HG03457 (cell line): ENCODE measurements around the gene CCDC188.

Experiments
- ATAC-seq: cut with Tn5 transposase; IDR thresholded peaks from one replicate; pipeline ENCODE4 v1.9.1; 2021; ENCODE audit warnings: moderate number of reproducible peaks; ENCODE audit not compliant: unreplicated experiment

CCDC188 gene

GRCh38 chr22:20150381-20151275, at the start of gene CCDC188:
Gene CCDC188 (minus strand): TSS chr22:20151055. CDS start chr22:20150986, 69 bp downstream.
- no peak for ATAC-seq

DNA sequence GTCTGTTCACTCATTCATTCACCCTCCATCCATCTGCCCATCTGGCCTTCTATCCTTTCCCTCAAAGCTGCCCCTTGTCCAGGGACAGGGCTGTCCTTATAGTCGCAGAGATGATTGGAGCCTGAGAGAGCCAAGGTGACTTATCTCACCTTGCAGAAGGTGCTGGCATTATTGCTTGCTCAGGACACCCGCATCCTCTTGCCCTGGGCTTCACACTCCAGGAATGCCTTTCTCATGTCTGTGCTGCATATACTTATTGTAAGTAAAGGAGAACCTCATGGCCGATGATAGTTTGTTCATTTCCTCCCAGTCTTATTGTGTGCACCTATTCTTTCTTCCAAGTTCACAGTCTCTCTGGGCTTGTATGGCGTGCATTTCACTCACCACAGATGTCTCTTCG, 49.1 kb upstream of the CCDC188 start:
- no peak for ATAC-seq

GRCh38 chr22:20199413-20199842, 48.6 kb upstream of the CCDC188 start:
- no peak for ATAC-seq

- ATAC-seq: no peak
Observed at GRCh38 chr22:20198557-20199319, 47.9 kb upstream of the CCDC188 start.

DNA sequence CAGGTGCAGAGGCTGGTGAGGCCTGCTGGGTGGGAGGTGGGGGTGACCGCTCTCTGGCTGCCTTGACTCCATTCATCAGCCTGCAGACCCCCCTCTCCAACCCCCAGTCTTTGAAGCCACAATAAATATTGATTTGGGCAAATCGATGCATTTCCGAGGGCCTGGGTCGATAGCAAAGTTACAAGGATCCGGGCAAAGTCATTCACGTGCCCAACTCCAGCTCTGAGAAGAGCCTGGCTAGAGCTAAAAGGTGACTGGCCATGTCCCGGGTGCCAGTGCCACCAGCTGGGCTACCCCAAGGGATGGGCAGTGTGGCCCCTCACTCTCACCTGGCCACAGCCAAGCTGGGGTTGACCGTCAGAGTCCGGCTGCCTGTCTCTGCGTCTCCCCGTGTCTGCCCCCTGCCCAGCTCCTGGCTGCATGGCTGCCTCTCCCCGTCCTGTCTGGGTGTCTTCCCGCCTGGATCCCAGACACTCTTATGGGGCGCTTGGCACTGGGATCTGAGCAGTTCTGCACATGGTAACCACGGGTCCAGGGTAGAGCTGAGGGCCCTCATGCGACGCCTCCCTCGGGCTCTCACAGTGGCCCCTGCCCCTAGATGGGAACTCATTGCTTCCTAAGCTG, 46.7 kb upstream of the CCDC188 start:
- ATAC-seq: no peak

GRCh38 chr22:20196094-20196842, 45.4 kb upstream of the CCDC188 start:
- ATAC-seq: no peak

DNA sequence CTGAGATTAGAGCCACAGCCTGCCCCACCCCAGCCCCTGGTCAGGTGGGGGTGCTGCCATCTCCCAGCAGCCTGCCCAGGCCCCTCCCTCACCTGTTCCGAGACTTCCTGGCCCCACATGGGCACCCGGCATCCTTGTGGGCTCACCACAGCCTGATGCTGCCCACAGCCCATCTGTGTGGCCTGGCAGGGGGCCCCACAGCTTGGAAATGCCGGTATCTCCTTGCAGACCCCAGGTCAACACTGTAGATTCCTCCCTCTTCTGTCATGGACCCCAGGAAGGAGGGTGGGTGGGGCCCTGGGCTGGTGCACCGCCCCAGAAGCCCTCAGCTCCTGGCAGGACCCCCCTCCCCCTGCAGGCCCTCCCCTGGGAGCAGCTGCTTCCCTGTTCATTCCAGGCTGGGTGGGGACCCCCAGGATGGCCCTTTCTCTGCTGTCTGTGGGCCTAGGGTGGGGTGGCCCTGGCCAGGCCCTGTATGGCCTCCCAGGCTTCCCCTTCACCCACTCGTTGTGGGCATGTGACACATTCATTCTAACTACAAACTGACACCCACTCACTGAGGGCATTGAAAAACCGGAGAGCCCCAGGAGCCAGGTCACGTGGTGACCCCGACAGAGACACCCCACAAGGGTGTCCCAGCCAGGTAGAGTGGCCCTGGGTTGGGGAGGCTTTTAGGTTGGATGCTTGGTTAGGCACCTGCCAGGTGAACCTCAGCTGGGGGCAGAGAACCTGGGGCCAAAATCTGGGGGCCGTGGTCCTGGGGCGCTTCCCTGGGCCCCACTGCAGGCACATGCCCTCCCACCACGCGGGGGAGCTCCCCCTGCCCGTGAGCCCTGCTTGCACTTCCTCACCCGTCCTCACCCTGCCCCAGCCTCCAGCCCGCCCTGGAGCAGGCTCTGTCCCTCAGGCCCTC, 44.1 kb upstream of the CCDC188 start:
- no peak for ATAC-seq

DNA sequence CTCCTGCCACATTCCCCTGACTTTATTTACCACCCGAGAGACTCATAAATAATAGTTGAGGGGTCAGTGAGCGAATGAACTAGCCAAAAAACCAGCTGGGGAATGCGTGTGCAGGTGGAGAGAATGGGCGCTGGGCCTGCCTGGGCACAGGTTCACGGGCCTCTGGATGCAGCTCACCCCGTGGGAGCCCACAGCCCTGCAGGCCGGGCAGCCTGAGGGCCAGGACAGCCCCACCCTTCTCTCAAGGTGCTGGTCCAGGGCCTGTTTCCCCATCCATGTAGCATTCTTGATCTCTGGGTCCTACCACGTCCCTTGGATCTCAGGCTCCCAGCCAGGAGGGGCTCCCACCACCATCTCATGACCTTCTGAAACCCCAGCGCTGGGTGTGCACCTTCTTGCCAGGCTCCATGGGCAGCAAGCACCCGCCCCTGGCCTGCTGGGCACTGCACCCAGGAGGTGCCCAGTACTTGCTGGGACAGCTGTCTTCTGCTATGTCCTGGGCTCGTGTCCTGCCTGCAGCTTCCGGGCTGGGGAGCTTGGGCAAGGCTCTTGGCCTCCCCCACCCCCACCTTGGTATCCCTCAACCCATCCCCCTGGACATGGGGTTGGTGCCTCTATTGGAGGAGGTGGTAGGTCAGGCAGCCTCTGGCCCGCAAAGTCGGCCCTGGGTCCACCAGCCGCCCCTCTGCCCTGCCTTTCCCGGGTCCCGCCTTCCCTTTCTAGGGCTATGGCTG, 43.1 kb upstream of the CCDC188 start:
- ATAC-seq: no peak

DNA sequence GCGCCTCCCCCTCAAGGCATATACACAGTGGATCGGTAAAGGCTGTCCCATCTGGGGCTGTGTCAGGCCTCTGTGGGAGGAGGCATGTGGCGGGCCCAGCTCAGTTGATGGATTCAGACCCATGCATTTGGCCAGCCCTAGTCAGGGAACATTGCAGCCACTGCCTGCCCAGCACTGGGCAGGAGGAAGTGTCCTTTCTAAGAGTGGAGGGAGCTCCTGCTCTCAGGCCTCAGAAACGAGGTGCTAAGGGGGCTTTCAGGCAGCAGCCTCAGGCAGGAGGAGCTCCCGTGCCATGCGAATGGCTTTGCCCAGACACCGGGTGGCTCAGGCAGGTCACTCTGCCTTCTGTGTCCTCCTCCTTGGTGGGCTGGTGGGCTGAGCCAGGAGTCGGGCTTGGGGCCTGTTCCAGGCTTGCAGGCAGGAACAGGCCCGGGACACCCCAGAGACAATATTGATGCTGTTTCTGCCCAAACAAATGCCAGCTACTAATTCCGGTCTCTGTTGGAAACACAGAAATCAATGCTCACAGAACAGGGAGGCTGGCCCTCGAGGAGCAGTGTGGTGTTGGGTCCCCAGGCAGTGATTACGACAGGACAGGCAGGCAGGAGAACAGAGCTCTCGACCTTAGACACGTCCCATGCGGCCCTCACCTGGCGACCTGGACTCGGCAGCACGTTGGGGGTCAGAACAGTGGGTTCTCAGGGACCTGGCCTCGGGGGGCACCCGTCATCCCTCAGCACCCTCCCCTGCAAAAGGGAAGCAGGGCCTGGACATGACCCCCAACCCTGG, 42.3 kb upstream of the CCDC188 start:
- no peak for ATAC-seq

GRCh38 chr22:20192293-20192971, 41.6 kb upstream of the CCDC188 start:
- no peak for ATAC-seq

- no peak for ATAC-seq
Observed at GRCh38 chr22:20191803-20192202, 40.9 kb upstream of the CCDC188 start.

DNA sequence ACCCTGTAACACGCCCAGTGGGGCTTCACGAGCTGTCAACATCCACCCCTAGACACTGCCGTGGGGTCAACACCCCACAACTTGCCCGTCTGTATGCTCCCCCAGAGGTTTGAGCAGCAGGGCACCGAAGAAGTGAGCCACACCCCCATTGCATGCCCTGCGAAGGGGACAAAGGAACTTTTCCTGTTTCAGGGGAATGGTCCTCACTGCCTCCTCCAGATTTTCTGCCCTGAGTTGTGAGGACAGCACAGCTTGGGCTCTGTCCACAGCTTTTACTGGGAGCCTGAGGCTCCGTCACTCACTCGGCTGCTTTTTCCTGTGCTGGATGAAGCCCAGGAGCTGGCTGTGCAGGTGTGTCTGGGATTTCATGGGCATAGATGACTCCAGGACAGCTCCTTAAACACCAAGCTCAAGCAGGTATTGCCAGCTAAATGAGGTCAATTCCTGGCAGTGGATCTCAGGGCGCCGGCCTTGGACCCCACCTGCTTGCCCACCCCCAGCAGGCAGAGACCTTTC, 40.2 kb upstream of the CCDC188 start:
- no peak for ATAC-seq

DNA sequence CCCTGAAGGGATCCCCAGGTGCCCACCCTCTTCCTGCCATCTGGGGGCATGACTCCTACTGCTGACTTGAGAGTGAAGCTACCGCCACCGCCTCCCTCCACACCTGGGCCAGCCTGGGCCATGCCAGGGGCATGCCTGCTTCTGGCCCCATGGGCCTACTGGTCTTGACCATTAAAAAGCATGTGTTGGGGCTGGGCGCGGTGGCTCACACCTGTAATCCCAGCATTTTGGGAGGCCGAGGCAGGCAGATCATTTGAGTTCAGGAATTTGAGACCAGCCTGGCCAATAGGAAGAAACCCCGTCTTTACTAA, 37.7 kb upstream of the CCDC188 start:
- ATAC-seq: no peak

GRCh38 chr22:20187777-20188566, 37.1 kb upstream of the CCDC188 start:
- no peak for ATAC-seq

- no peak for ATAC-seq
Observed at GRCh38 chr22:20186871-20187546, 36.2 kb upstream of the CCDC188 start.

GRCh38 chr22:20186183-20186870, 35.5 kb upstream of the CCDC188 start:
- ATAC-seq: no peak
